ENCODE data around the gene EFHC2. TPM values are rescaled to one million over a fixed set of nuclear protein-coding genes. Genes with fewer than 3 reads are reported as not detected.

EFHC2 gene
- total RNA-seq, 1 experiment from 2014 or later: not detected

- H3K4me2 ChIP-seq (ENCODE audit: low read length): no peak overlapping the region
- BruUV-seq (replicated peaks): no TSS peak
- H3K9ac ChIP-seq (ENCODE audit: low read length): no peak overlapping the region
- H3K36me3 ChIP-seq (ENCODE audit: control insufficient read depth in 1 of 2, insufficient read depth in 2 of 2, low read length in 2 of 2): no peaks in the 10 kb centered on the region
- no peaks in the 10 kb centered on the region for H3K79me2 ChIP-seq (ENCODE audit: insufficient read depth, low read length)
- H3K27ac ChIP-seq (ENCODE audit: low read depth, low read length): no peak overlapping the region
- TF ChIP-seq ZFX (IDR thresholded peaks at IDR 0.05) (no peak), ATF3 (IDR thresholded peaks at IDR 0.05) (no peak), EZH2 (IDR thresholded peaks at IDR 0.05) (no peak), POLR2AphosphoS5 (IDR thresholded peaks at IDR 0.05; ENCODE audit: low read depth, low read length) (no peak), TCF7L2 (IDR thresholded peaks at IDR 0.05; ENCODE audit: borderline replicate concordance, extremely low read depth, insufficient read depth, insufficient read length) (no peak), CEBPB (IDR thresholded peaks at IDR 0.05; ENCODE audit: low read depth) (no peak), CTCF (IDR thresholded peaks at IDR 0.05 in 2 of 3, conservative IDR thresholded peaks at IDR 0.05 in 1 of 3; ENCODE audit: borderline replicate concordance in 1 of 3, insufficient read depth in 1 of 3, low read depth in 2 of 3, low read length in 2 of 3) (no peak), MAX (IDR thresholded peaks at IDR 0.05) (no peak), SRF (IDR thresholded peaks at IDR 0.05; ENCODE audit: low read depth) (no peak), JUND (IDR thresholded peaks at IDR 0.05) (no peak), SIN3A (IDR thresholded peaks at IDR 0.05; ENCODE audit: low read depth) (no peak), FOSL1 (IDR thresholded peaks at IDR 0.05; ENCODE audit: low read depth) (no peak), SP1 (IDR thresholded peaks at IDR 0.05; ENCODE audit: low read depth) (no peak), ELF1 (IDR thresholded peaks at IDR 0.05; ENCODE audit: borderline replicate concordance, low read depth) (no peak), EZH2phosphoT487 (IDR thresholded peaks at IDR 0.05; ENCODE audit: borderline replicate concordance) (no peak), POLR2A (IDR thresholded peaks at IDR 0.05; ENCODE audit: borderline replicate concordance, extremely low read depth, insufficient read depth, insufficient read length) (no peak), EGR1 (IDR thresholded peaks at IDR 0.05; ENCODE audit: low read depth) (no peak)
- ChIA-PET CTCF (no interaction called here), RAD21 (ENCODE audit: low non-redundant PET in 1 of 2, low total read pairs in 2 of 2, uncharacterized antibody in 2 of 2, unreplicated experiment in 2 of 2) (no interaction called here), POLR2A (no interaction called here)
- intact Hi-C loops (cut with micrococcal nuclease): no loop called here
- H3K9me2 ChIP-seq (ENCODE audit: insufficient read depth): no peaks in the 10 kb centered on the region
- no peaks in the 10 kb centered on the region for H3K27me3 ChIP-seq (ENCODE audit: insufficient read depth, low read length)
- no peaks in the 10 kb centered on the region for H3K4me1 ChIP-seq (ENCODE audit: control insufficient read depth in 1 of 2, insufficient read depth in 2 of 2, low read length in 2 of 2)
- H2AFZ ChIP-seq (ENCODE audit: low read depth, low read length, poor library complexity, severe bottlenecking): no peak overlapping the region
- H3K9me3 ChIP-seq (ENCODE audit: control insufficient read depth in 1 of 2, insufficient read depth in 1 of 2, low read depth in 1 of 2, low read length in 2 of 2): no peaks in the 10 kb centered on the region
- no peak overlapping the region for H3K4me3 ChIP-seq (replicated peaks in 1 of 2; ENCODE audit: low read depth in 1 of 2, low read length in 2 of 2)
- H4K20me1 ChIP-seq (ENCODE audit: insufficient read depth): no peaks in the 10 kb centered on the region
- ATAC-seq (no peak), DNase-seq (ENCODE audit: low read depth, low spot score) (no peak)
Measured at GRCh38 chrX:44291468-44292092, 51.9 kb downstream of the EFHC2 start.
